Ovary (tissue), 9 donors: ENCODE data around the gene MDH2. TPM values are rescaled to one million over a fixed set of nuclear protein-coding genes. Genes with fewer than 3 reads are reported as not detected.
"Not testable (repeated sequence)": the region's sequence is repeated elsewhere in the genome, so short reads cannot be mapped to it uniquely, and the experiment has no call there.

Source experiments
- DNase-seq, 5 donors: peaks; one replicate each; pipeline ENCODE4 v3.0.0-alpha.2; 2019 to 2020
- H3K27ac ChIP-seq, 2 donors: fragments of 200-600 bp; one replicate each; pipeline versions ENCODE4 v1.5.1 to v1.8.0; 2019 to 2022
- H3K27me3 ChIP-seq: fragments of 200-600 bp; one replicate; pipeline ENCODE4 v1.8.0; 2022
- H3K36me3 ChIP-seq: fragments of 200-600 bp; sonication (generic); one replicate; pipeline ENCODE4 v1.5.1; 2019
- H3K4me1 ChIP-seq: one replicate; pipeline ENCODE4 v1.8.1; 2013; ENCODE audit warnings: mild to moderate bottlenecking, moderate library complexity; ENCODE audit not compliant: insufficient read depth
- H3K4me3 ChIP-seq: fragments of 200-600 bp; sonication (generic); one replicate; pipeline ENCODE4 v1.5.1; 2017
- H3K9me3 ChIP-seq, 2 donors: fragments of 200-600 bp in 1 of 2; sonication (generic) in 1 of 2; one replicate each; pipeline versions ENCODE4 v1.5.1 to v1.8.1; 2013 to 2019; ENCODE audit warnings: mild to moderate bottlenecking in 1 of 2, moderate library complexity in 1 of 2
- EP300 ChIP-seq: sonication (generic); formaldehyde crosslinking; IDR thresholded peaks from one replicate; pipeline ENCODE4 v1.6.1; 2017; ENCODE audit warnings: antibody characterized with exemption
- POLR2A ChIP-seq: fragments of 450-650 bp; IDR thresholded peaks from one replicate; pipeline ENCODE4 v1.6.1; 2017; ENCODE audit warnings: antibody characterized with exemption, mild to moderate bottlenecking, moderate library complexity
- WGBS, 3 donors: extraction: QIAGEN DNeasy Blood & Tissue Kit in 1 of 3; methylation state at CpG; one replicate each; pipeline versions ENCODE4 v1.1.5 to v1.1.7; 2013 to 2017; 5-methylcytosine and 5-hydroxymethylcytosine counted together
- intact Hi-C, 4 donors: fragments of 100-400 bp; cut with DNase I; formaldehyde crosslinking; loops; one replicate each; pipeline versions ENCODE4 v1.11.0 to v1.15.1; 2022 to 2023
- polyA plus RNA-seq, 2 donors: library from polyadenylated mRNA; stranded (reverse); fragments of 200-250 nt in 1 of 2; fragments of 350-450 nt in 1 of 2; fragmentation: Illumina TruSeq in 1 of 2; extraction: RNeasy Lipid Tissue Mini Kit (QIAGEN cat#74804) in 1 of 2; gene quantifications; one replicate each; pipeline ENCODE4 v1.2.3, GENCODE V29; 2013 to 2014
- total RNA-seq, 7 donors: library from RNA; depleted of rRNA in 2 of 7; stranded (reverse); fragments of >200 nt in 2 of 7; fragmentation: NEBNext Ultra II Directional in 3 of 7; extraction: Animal tissue kit (Norgen Biotek cat#: 25700) in 3 of 7; gene quantifications; one replicate each; pipeline versions ENCODE4 v1.1.0 to v1.2.4, GENCODE V29; 2016 to 2023
- TF ChIP-seq, protein P1 (sequence below), 3 donors: fragments of 450-650 bp in 2 of 3; fragments of 200-600 bp in 1 of 3; IDR thresholded peaks; one replicate each; pipeline versions ENCODE4 v1.5.1 to v1.8.0; 2016 to 2022; ENCODE audit warnings: antibody characterized with exemption in 3 of 3, mild to moderate bottlenecking in 1 of 3
- donor health status: DM: no; HTN: no; CAD: no; lungs with moderate emphysema.
- donor health status: DM: no; HTN: no; CAD: no.
- donor health status: Bipolar disorder and iron deficiency.
- donor health status: DM: yes; HTN: yes; CAD: no.
- donor health status: DM: no; HTN: no; CAD: no.
- donor health status: DM: yes; HTN: yes; CAD: no.

The MDH2 gene
- total and polyA plus RNA-seq, 9 donors = 38.4 to 124 (median 94.9) TPM

DNA sequence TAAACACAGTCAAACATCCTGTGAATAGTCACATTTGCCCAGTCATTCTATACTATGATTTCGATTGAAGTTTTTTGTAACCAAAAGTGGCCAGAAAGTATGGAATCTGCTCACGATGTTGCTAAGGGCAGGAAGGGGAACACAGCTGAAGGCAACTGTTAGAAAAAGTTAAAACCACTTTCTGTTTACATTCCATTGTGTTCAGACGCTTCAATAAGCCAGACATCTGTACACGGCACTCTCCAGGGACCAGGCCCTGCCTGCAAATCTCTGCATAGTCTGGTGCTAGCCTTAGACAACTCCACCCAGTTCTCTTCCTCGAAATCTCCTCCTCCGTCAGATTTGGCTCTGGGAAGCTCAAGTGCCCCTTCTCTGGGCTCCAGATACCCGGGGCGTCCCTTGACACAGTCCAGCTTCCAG lies 36.5 kb upstream of the MDH2 start:
- H3K4me1 ChIP-seq = peaks cover 22% of the 10 kb centered on the region
- no peaks in the 10 kb centered on the region for H3K36me3 ChIP-seq
- TF ChIP-seq EP300 = no peak
- no peak for TF ChIP-seq POLR2A
- TF ChIP-seq, protein P1, sequence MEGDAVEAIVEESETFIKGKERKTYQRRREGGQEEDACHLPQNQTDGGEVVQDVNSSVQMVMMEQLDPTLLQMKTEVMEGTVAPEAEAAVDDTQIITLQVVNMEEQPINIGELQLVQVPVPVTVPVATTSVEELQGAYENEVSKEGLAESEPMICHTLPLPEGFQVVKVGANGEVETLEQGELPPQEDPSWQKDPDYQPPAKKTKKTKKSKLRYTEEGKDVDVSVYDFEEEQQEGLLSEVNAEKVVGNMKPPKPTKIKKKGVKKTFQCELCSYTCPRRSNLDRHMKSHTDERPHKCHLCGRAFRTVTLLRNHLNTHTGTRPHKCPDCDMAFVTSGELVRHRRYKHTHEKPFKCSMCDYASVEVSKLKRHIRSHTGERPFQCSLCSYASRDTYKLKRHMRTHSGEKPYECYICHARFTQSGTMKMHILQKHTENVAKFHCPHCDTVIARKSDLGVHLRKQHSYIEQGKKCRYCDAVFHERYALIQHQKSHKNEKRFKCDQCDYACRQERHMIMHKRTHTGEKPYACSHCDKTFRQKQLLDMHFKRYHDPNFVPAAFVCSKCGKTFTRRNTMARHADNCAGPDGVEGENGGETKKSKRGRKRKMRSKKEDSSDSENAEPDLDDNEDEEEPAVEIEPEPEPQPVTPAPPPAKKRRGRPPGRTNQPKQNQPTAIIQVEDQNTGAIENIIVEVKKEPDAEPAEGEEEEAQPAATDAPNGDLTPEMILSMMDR (IDR thresholded peaks at IDR 0.05) = no peak
- peak; percentile 48 to 77 (median 58) for DNase-seq
- H3K27ac ChIP-seq = peak overlapping the region in 1 of 2 donors; percentile 46
- WGBS, 3 donors = 4 to 17% (median 4%) methylated on average over 8 of the region's 8 CpGs
- no peaks in the 10 kb centered on the region for H3K27me3 ChIP-seq
- H3K9me3 ChIP-seq = no peaks in the 10 kb centered on the region
- intact Hi-C loops = loop anchor here in 2 of 4 donors (10.0 kb wide), 2 partner anchors 137 to 237 kb away; partner anchors contain the start of genes CCL26 (in 1 of the 2) and RHBDD2 (in 1 of the 2)
- H3K4me3 ChIP-seq = no peak overlapping the region

DNA sequence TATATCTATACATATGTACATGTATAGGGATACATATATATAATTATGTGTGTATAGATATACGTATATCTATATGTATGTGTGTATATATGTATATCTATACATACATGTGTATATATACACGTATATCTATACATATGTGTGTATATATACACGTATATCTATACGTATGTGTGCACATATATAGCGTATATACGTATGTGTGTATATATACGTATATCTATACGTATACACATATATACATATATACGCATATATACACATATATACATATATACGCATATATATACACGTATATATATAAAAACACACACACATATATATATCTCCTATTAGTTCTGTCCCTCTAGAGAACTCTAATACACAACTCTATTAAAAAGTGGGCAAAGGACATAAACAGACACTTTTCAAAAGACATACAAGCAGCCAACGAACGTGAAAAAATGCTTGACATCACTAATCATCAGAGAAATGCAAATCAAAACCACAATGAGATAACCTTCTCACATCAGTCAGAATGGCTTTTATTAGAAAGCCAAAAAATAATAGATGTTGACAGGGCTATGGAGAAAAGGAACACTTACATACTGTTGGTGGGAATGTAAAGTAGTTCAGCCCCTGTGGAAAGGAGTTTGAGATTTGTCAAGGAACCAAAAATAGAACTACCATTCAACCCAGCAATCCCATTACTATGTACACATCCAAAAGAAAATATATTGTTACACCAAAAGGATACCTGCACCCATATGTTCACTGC lies 31.5 kb upstream of the MDH2 start:
- Histone ChIP-seq H3K36me3 (no peaks in the 10 kb centered on the region), H3K27me3 (no peaks in the 10 kb centered on the region), H3K27ac (no peak overlapping the region), H3K9me3 (no peaks in the 10 kb centered on the region), H3K4me3 (no peak overlapping the region), H3K4me1 (peaks cover 10% of the 10 kb centered on the region)
- TF ChIP-seq EP300 (no peak), POLR2A (no peak)
- TF ChIP-seq, protein P1 (IDR thresholded peaks at IDR 0.05) = no peak
- 81 to 83% (median 82%) methylated on average over 13 of the region's 13 CpGs for WGBS, 3 donors
- no peak for DNase-seq
- intact Hi-C loops = loop anchor here in 2 of 4 donors (5.0 to 10.0 kb wide), 3 partner anchors 134 to 242 kb away; partner anchors contain the start of genes CCL26 (in 1 of the 2) and RHBDD2 (in 1 of the 2)

DNA sequence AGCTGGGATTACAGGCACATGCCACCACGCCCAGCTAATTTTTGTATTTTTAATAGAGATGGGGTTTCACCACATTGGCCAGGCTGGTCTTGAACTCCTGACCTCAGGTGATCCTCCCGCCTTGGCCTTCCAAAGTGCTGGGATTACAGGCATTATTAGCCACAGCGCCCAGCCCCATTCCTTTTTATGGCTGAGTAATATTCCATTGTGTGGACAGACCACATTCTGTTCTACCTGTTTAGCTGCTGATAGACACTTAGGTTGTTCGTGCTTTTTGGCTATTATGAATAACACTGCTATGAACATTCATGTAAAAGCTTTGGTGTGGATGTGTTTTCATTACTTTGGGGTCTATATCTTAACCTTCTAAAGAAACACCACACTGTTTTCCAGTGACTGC lies 29.4 kb upstream of the MDH2 start:
- not testable (repeated sequence) for H3K9me3 ChIP-seq, H3K4me1 ChIP-seq, DNase-seq, H3K27ac ChIP-seq, H3K27me3 ChIP-seq, H3K36me3 ChIP-seq, H3K4me3 ChIP-seq
- intact Hi-C loops = loop anchor here in 2 of 4 donors (5.0 to 10.0 kb wide), 3 partner anchors 136 to 244 kb away; partner anchors contain the start of genes CCL26 (in 1 of the 2) and RHBDD2 (in 1 of the 2)
- WGBS, 3 donors = 96 to 99% (median 97%) methylated on average over 4 of the region's 4 CpGs

DNA sequence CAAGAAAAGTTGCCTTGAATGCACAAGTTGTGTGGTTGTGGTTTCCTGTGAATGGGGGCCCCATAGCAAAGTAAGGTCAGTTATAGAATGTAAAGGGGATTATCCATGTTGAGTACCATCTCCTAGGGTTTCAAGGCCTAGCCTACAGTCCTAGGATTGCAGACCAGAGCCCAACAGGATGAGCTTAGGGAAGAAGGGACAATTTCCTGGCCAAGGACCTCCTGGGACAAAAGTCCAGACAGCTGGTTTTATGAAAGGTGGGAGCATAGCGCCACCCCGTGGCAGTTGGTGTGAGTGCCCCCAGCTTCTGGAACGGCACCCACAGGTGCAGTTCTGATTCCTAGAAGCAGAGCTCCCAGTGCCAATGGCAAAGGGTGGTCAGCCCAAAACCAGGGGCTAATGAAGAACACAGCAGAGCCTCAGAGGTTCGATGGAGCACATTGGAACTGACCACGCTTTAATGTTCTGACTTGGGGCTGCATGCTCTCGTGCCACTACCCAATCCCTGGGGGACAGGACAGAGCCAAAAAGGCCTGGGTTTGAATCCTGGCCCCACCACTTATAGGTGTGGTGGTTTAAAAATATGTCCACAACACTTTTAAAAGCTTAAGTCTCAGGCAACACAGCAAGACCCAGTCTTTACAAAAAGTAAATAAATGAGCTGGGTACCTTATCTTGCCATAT lies 27.7 kb upstream of the MDH2 start:
- 40 to 46% (median 43%) methylated on average over 6 of the region's 6 CpGs for WGBS, 3 donors
- H3K4me1 ChIP-seq = no peaks in the 10 kb centered on the region
- TF ChIP-seq, protein P1 (IDR thresholded peaks at IDR 0.05) = peak; percentile 58 to 88 (median 82)
- TF ChIP-seq EP300 = no peak
- no peak for TF ChIP-seq POLR2A
- no peaks in the 10 kb centered on the region for H3K36me3 ChIP-seq
- peak; percentile 57 to 82 (median 76) for DNase-seq
- H3K27ac ChIP-seq = no peak overlapping the region
- intact Hi-C loops = loop anchor here in 2 of 4 donors (1.0 to 10.0 kb wide), 3 partner anchors 153 to 255 kb away; no protein-coding TSS in a partner anchor
- no peaks in the 10 kb centered on the region for H3K9me3 ChIP-seq
- no peak overlapping the region for H3K4me3 ChIP-seq
- H3K27me3 ChIP-seq = no peaks in the 10 kb centered on the region
